HL-60 (cell line): ENCODE measurements around the gene SLC46A1.

Source experiments
- DNase-seq, 2 experiments: peaks; one replicate each; pipeline ENCODE4 v3.0.0-alpha.2; 2010 to 2020; ENCODE audit warnings: low read depth in 1 of 2, low spot score in 1 of 2
- H3K27ac ChIP-seq: fragments of 250-450 bp; sonication (Bioruptor Pico); replicated peaks from 2 replicates; pipeline ENCODE4 v1.5.1; 2020; ENCODE audit warnings: mild to moderate bottlenecking, moderate library complexity
- H3K27me3 ChIP-seq: fragments of 250-450 bp; sonication (Bioruptor Pico); 2 replicates; pipeline ENCODE4 v1.5.1; 2021; ENCODE audit warnings: mild to moderate bottlenecking, moderate library complexity; ENCODE audit not compliant: insufficient read depth, poor library complexity, severe bottlenecking
- H3K4me3 ChIP-seq: replicated peaks from 2 replicates; pipeline ENCODE4 v1.5.1; 2011; ENCODE audit warnings: mild to moderate bottlenecking, control low read depth, low read length; ENCODE audit not compliant: insufficient read depth
- CTCF ChIP-seq: IDR thresholded peaks from one replicate; pipeline ENCODE4 v1.5.1; 2011; ENCODE audit warnings: low read length, control low read depth, inconsistent platforms; ENCODE audit not compliant: insufficient read depth
- GABPA ChIP-seq: IDR thresholded peaks from 2 replicates; pipeline ENCODE4 v1.6.1; 2012; ENCODE audit warnings: low read depth
- POLR2AphosphoS5 ChIP-seq: IDR thresholded peaks from 2 replicates; pipeline ENCODE4 v1.6.1; 2012; ENCODE audit warnings: low read depth
- REST ChIP-seq: IDR thresholded peaks from 2 replicates; pipeline ENCODE4 v1.6.1; 2012; ENCODE audit warnings: low read depth; ENCODE audit not compliant: insufficient replicate concordance
- SPI1 ChIP-seq: IDR thresholded peaks from 2 replicates; pipeline ENCODE4 v1.6.1; 2012; ENCODE audit warnings: low read depth, mild to moderate bottlenecking, borderline replicate concordance
- long read RNA-seq: library from polyadenylated mRNA; unstranded; transcript quantifications from one replicate; pipeline ENCODE4 v2.0.0, GENCODE V29; 2020

The SLC46A1 gene
- long read RNA-seq, full-length matches to known transcripts, result 1 of 1 reads
- long read RNA-seq, partial matches to known transcripts, result 0 of 1 reads
- long read RNA-seq, other reads (novel, unspliced or antisense), result 0 of 1 reads

DNA sequence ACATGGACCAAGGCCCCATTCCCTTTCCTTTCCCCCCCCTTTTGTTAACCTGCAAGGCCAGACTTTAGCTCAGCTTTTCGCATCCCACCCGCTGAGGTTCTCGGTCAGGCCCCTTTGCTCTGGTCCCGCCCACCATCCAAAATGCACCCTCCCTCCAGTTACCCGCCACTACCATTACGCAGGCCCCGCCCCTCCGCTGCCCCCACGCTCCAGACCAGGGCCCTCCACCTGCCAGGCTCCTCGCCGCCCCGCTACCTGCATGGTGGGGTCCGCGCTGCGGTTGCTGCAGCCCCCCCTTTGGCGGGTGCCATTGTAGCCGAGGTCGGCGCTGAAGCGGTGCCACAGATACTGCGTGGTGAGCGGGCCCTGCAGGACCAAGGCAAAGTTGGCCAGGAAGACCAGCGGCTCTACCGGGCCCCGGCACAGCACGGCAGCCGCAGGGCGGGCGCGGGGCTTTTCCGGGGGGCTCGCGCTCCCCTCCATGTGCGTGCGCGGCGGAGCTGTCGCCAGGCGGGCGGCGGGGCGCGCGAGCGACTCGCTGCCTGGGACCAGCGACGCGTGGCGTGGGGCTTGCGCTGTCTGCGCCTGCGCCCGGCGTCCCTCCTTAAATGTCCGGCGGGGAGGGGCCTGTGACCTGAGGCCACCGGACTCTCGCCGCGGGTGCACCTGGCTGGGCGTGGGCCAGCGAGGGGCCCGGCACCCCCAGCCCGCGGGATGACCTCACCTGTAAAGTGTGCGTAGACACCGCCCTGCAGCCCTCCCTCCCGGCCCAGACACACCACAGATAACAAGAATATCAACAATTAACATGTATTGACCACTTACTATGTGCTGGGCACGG, at the start of gene SLC46A1:
SLC46A1 (minus strand) TSS at position 581 of the 841 bp plus-strand sequence; CDS start at position 483, 98 bp downstream.
- peak within 1 kb of the TSS; percentile 22 for H3K4me3 ChIP-seq
- DNase-seq, result no peak
- H3K27ac ChIP-seq, result no peak within 1 kb of the TSS

GRCh38 chr17:28449859-28450258, 43.8 kb upstream of the SLC46A1 start:
- no peak overlapping the region for H3K4me3 ChIP-seq
- TF ChIP-seq SPI1 (no peak), POLR2AphosphoS5 (no peak), REST (no peak), GABPA (no peak), CTCF (no peak)
- DNase-seq, result no peak
- H3K27ac ChIP-seq, result no peak overlapping the region
- no peaks in the 10 kb centered on the region for H3K27me3 ChIP-seq

More for the DNA sequence above, at the start of gene SLC46A1:
- TF ChIP-seq GABPA (no peak), SPI1 (no peak), POLR2AphosphoS5 (no peak), REST (no peak), CTCF (no peak)
- peaks cover 24% of the 10 kb centered on the region for H3K27me3 ChIP-seq

GRCh38 chr17:28447396-28447760, 41.4 kb upstream of the SLC46A1 start:
- TF ChIP-seq SPI1, result no peak
- TF ChIP-seq GABPA, result no peak
- no peak for TF ChIP-seq POLR2AphosphoS5
- no peak for TF ChIP-seq REST
- no peak for TF ChIP-seq CTCF
- Histone ChIP-seq H3K4me3 (no peak overlapping the region), H3K27ac (no peak overlapping the region), H3K27me3 (no peaks in the 10 kb centered on the region)
- DNase-seq, result no peak
